GM12891 (cell line): Measurements from ENCODE around the gene MYO1D.
A peak's percentile ranks its signal among the peaks of the same experiment; 100 is the strongest.
"Not testable (repeated sequence)": the region's sequence is repeated elsewhere in the genome, so short reads cannot be mapped to it uniquely, and the experiment has no call there.

ENCODE experiments used
- DNase-seq: peaks from one replicate; pipeline ENCODE4 v3.0.0; 2011; ENCODE audit warnings: low spot score; ENCODE audit not compliant: insufficient read length
- FAIRE-seq: peaks from 2 replicates; lab custom pipeline; 2011; peaks lifted over from hg19 to GRCh38; lab: Jason Lieb, UNC
- PAX5 ChIP-seq: IDR thresholded peaks from 2 replicates; pipeline ENCODE4 v1.6.1; 2011; ENCODE audit warnings: low read length, moderate library complexity, mild to moderate bottlenecking; ENCODE audit not compliant: insufficient read depth, severe bottlenecking
- POLR2A ChIP-seq: IDR thresholded peaks from 2 replicates; pipeline ENCODE4 v1.6.1; 2011; ENCODE audit warnings: low read depth, low read length, control low read depth
- POLR2AphosphoS5 ChIP-seq: IDR thresholded peaks from 2 replicates; pipeline ENCODE4 v1.6.1; 2011; ENCODE audit warnings: low read depth, low read length, control low read depth
- POU2F2 ChIP-seq: IDR thresholded peaks from 2 replicates; pipeline ENCODE4 v1.6.1; 2011; ENCODE audit warnings: low read depth, mild to moderate bottlenecking, control low read depth, low read length, moderate library complexity
- SPI1 ChIP-seq: IDR thresholded peaks from 2 replicates; pipeline ENCODE4 v1.6.1; 2011; ENCODE audit warnings: low read depth, low read length, control low read depth
- TAF1 ChIP-seq: IDR thresholded peaks from 2 replicates; pipeline ENCODE4 v1.6.1; 2011; ENCODE audit warnings: low read depth, low read length, control low read depth

The MYO1D gene

GRCh38 chr17:32460054-32460453 is 416.9 kb downstream of the MYO1D start:
- no peak for FAIRE-seq
- no peak for DNase-seq
- TF ChIP-seq SPI1 = no peak
- no peak for TF ChIP-seq POLR2A

- no peak for FAIRE-seq
- TF ChIP-seq POU2F2 (no peak), POLR2A (no peak), SPI1 (no peak), POLR2AphosphoS5 (no peak), PAX5 (no peak), TAF1 (no peak)
- no peak for DNase-seq
Observed at GRCh38 chr17:32458371-32458770, 418.6 kb downstream of the MYO1D start.

- TF ChIP-seq POU2F2 (no peak), SPI1 (no peak), POLR2AphosphoS5 (no peak)
- DNase-seq = no peak
- FAIRE-seq = no peak
Observed at GRCh38 chr17:32453370-32453769, 423.6 kb downstream of the MYO1D start.

DNA sequence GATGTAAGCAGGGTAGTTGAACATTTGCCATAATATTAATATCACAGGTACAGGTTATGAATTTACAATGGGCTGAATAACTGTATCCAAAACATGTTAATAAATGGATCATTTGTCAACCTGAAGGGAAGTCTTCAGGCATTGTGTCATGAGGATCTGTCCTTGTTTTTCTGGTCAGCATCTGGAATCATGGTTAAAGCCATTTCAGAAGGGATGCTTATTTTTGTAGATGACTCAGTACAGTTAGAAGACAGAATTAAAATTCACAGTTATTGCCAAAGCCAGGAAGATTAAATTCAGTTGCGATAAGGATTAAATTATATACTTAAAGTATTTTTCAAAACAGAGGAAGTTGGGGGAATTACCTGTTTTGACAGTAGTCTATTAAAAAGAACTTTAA is 424.6 kb downstream of the MYO1D start:
- DNase-seq = no peak
- TF ChIP-seq POU2F2 = no peak
- no peak for TF ChIP-seq SPI1
- TF ChIP-seq TAF1 = no peak
- TF ChIP-seq POLR2AphosphoS5 = no peak
- TF ChIP-seq POLR2A = no peak
- no peak for TF ChIP-seq PAX5
- peak; percentile 55 for FAIRE-seq

DNA sequence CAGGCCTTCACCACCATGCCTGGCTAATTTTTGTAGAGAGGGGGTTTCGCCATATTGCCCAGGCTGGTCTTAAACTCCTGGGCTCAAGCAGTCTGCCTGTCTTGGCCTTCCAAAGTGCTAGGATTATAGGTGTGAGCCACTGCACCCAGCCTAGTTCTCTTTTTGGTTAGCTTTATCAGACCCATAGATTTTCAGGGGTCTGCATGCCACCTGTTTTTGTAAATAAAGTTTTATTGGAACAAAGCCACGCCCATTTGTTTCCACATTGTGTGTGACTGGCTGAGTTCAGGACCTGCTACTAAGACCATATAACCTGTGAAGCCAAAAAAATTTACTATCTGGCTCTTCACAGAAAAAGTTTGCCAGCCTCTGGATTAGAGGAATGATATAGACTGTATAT is 425.0 kb downstream of the MYO1D start:
- FAIRE-seq (peak; percentile 16), DNase-seq (no peak)
- TF ChIP-seq POLR2AphosphoS5 (no peak), SPI1 (no peak), POU2F2 (no peak), PAX5 (no peak), POLR2A (no peak), TAF1 (no peak)

GRCh38 chr17:32450379-32450778 is 426.5 kb downstream of the MYO1D start:
- DNase-seq, FAIRE-seq: not testable (repeated sequence)

DNA sequence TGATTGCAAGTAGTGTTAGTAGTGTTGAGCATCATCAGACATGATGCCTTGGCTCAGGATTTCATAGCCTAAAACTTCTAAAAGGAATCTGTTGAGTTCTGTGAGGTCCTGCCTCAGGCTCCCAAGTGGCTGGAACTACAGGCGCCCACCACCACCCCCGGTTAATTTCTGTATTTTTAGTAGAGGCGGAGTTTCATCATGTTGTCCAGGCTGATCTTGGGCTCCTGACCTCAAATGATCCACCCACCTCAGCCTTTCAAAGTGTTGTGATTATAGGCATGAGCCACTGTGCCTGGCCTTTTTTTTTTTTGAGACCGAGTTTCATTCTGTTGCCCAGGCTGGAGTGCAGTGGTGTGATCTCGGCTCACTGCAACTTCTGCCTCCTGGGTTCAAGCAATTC is 427.0 kb downstream of the MYO1D start:
- TF ChIP-seq TAF1 = no peak
- no peak for TF ChIP-seq PAX5
- TF ChIP-seq POLR2AphosphoS5 = no peak
- FAIRE-seq (no peak), DNase-seq (no peak)

GRCh38 chr17:32446949-32447348 is 430.0 kb downstream of the MYO1D start:
- DNase-seq (no peak), FAIRE-seq (no peak)
- TF ChIP-seq POU2F2 (no peak), PAX5 (no peak)

- no peak for TF ChIP-seq POLR2AphosphoS5
- TF ChIP-seq POLR2A = no peak
- TF ChIP-seq TAF1 = no peak
- no peak for TF ChIP-seq POU2F2
- no peak for TF ChIP-seq SPI1
- no peak for TF ChIP-seq PAX5
- FAIRE-seq (no peak), DNase-seq (no peak)
Observed at GRCh38 chr17:32445971-32446370, 431.0 kb downstream of the MYO1D start.

DNA sequence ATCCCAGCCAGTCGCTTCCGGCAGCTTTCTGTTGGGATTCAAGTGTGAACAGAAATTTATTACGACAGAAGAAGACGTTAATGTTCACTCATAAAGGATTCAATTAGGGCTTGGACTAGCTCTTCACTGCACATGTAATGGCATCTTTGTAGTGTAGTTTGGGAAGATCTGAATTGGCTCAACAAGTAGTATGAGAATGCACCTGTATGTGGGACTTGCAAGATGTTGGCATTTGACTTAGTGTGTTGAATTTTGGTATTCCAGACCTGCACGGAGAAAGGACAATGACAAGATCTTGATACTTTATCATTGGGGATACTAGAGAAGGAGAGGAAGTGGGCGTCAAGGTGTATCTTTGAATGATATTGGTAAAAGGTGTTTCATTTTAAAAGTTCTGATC is 431.4 kb downstream of the MYO1D start:
- TF ChIP-seq SPI1 (peak; percentile 44), PAX5 (no peak)
- no peak for DNase-seq
- FAIRE-seq = peak; percentile 79

GRCh38 chr17:32445074-32445415 is 431.9 kb downstream of the MYO1D start:
- DNase-seq (no peak), FAIRE-seq (no peak)
- TF ChIP-seq PAX5 (no peak), SPI1 (no peak), POU2F2 (no peak), TAF1 (no peak), POLR2AphosphoS5 (no peak), POLR2A (no peak)
